ENCODE data around the gene SOCS7.
A peak's percentile ranks its signal among the peaks of the same experiment; 100 is the strongest.

The SOCS7 gene, protein sequence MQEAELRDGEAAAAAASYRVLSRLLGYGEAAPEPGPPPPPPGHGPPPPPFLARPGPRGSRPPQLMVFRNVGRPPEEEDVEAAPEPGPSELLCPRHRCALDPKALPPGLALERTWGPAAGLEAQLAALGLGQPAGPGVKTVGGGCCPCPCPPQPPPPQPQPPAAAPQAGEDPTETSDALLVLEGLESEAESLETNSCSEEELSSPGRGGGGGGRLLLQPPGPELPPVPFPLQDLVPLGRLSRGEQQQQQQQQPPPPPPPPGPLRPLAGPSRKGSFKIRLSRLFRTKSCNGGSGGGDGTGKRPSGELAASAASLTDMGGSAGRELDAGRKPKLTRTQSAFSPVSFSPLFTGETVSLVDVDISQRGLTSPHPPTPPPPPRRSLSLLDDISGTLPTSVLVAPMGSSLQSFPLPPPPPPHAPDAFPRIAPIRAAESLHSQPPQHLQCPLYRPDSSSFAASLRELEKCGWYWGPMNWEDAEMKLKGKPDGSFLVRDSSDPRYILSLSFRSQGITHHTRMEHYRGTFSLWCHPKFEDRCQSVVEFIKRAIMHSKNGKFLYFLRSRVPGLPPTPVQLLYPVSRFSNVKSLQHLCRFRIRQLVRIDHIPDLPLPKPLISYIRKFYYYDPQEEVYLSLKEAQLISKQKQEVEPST

DNA sequence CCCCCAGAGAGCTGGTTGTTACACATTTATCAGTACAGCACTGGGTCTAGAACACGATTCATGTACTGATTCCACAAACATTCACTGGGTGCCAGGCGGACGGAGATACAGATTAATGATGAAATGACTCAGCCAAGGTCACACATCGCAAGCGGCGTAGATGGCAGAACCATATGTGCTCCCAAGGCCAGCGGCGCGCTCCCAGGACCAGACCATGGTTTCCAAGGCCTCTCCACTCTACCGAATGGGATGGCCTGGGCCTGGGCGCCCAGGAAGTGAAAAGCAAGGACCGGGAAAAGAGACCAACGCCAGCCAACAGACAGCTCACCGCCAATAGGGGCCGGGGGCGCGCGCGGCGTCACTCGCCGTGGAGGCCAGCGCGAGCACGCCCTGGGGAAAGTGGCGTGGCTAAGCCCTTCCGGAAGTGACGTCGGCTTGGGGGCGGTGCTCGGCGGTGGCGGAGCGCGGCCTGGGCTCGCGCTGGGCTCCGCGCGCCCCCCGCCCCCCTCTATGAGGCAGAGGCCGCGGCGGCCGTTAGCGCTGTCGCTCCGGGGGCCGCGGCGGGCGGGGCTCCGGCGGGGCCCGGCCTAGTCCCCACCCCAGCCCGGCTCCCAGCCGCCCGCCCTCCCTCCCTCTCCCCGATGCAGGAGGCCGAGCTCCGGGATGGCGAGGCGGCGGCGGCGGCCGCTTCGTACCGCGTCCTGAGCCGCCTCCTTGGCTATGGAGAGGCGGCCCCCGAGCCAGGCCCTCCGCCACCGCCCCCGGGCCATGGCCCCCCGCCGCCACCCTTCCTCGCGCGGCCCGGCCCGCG lies at the start of gene SOCS7:
Gene SOCS7 (plus strand): TSS at position 433 of the 811 bp plus-strand sequence. CDS start 209 bp downstream, at position 642.
- DNase-seq: peak; percentile 92

GRCh38 chr17:38315497-38315896 lies 36.1 kb upstream of the SOCS7 start:
- DNase-seq: no peak

DNA sequence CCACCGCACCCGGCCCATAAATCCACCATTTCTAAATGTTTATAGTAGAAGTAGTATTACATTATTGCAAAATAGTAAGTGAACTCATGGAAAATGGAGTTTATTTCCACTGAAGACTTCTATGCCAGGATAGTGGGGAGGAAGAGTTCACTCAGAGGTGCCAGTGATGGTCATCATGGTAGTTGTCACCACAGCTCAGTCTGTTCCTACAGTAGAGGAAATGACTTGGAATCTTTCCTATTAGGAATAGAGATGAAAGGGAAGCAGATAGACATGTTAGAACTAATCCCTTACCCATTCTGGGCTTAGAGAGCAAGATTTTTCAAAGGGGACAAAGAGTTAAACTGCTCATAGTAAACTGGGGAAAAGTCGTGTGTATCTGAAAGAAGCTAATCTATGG lies 34.6 kb upstream of the SOCS7 start:
- DNase-seq: no peak

- DNase-seq: no peak
Observed at GRCh38 chr17:38320482-38320881, 31.2 kb upstream of the SOCS7 start.

GRCh38 chr17:38322156-38322779 lies 29.4 kb upstream of the SOCS7 start:
- DNase-seq: peak; percentile 16

DNA sequence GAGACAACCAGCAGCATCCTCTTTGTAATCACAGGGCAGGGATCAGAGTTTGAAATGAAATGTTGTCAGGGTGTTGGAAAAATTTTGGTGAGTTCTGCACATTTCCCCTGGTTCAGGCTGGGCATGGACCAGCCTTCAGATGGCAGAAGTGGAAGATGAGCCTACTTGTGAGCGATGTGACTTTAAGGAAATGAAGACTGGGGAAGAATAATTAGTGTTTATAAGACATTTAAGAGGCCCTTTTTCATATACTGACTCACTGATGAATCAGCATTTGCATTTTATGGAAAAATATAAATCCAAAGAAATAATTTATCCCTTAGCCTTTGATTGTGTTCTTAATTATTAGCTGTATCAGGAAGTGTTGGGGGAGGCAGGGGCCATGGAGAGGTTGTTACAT lies 28.7 kb upstream of the SOCS7 start:
- no peak for DNase-seq

DNA sequence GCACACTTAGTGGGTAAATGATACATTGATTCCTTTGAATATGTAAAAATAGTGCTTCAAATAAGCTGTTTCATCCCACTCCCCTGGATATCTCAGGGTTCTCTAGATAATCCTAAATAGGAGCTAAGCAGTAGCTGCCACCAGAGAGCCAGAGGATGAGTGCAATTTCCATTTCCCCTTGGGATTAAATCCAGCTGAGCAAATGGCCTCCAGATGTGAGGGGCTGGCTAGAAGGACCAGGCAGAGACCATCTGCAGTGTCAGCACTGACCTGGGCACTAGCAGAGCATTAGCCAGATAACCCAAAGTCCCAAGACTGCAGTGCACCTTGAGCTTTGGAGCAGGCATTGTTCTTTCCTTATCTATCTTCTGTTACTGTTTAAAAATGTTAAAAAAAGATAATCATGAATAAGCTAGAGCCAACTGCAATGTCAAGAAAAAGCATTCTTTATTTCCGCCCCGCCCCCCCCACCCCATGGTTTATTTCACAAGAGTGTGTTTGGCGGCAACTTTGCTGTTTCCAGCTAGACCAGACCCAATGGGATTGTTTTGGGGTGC lies 27.4 kb upstream of the SOCS7 start:
- DNase-seq: no peak

- DNase-seq: no peak
Observed at GRCh38 chr17:38324772-38325171, 26.9 kb upstream of the SOCS7 start.

DNA sequence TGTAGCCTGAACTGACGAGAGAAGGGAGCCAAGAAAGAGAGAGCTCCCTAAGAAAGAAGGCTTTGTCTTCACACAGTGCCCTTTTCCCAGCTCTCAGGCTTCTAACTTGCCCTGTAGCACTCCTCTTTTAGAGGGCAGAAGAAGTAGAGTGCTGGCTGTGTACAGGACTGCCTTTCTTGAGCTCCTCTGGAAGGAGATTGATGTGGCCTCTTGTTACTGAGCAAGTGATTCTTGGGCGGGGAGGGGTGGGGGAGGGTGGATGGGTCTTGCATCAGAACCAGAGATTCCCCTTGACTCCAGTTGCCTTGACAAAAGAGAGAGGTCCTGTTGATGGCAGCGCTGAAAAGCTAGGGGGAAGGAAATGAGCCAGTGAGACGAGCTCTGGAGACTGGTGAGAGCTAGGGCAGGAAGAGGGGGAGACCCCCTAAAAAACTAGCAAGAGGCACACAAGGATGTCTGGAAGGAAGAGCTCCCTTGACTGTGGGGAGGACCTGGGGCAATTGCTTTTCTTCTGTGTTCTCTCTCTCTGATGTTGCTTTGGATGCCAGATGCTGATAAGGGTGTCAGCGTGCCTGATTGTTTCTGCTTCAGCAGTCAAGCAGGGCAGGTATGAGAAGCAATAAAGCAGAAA lies 26.3 kb upstream of the SOCS7 start:
- DNase-seq: peak; percentile 45

- DNase-seq: peak; percentile 17
Observed at GRCh38 chr17:38326996-38327792, 24.4 kb upstream of the SOCS7 start.

- DNase-seq: no peak
Observed at GRCh38 chr17:38327936-38328335, 23.7 kb upstream of the SOCS7 start.

DNA sequence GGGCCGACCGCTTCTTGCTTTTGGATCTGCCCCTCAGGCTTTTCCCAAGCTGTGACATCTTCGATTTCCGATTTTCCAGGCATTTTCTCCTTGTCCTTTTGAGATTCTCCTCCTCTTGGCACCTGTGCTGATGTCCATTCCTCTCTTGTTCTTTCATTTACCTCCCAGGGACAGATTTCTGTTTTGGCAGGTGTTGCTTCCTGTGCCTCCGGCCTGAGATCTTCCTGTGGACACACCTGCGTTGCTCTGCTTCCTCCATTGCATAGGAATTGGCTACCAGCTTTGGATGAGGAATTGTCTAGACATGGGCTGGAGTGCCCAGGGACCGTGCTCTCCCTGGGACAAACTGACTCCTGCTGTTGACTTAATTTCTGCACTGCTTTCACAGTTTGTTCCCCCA lies 23.0 kb upstream of the SOCS7 start:
- DNase-seq: no peak

DNA sequence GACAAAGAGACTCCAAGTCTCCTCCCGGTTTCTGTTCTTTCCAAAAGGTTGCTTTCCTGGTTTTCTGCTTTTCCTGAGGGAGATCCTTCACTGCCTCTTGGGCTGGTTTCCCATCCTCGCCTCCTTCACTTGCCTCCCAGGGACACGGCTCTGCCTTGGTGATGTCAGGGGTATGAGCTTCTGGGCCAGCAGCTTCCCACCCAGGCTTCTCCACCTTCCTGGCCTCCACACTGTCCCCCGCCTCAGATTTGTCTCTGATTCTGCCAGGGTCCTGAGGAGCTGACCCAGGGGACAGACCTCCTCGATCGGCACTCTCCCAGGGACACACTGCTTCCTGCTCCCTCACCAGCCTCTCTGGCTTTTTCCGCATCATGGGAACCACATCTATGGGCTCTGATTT lies 22.4 kb upstream of the SOCS7 start:
- no peak for DNase-seq

DNA sequence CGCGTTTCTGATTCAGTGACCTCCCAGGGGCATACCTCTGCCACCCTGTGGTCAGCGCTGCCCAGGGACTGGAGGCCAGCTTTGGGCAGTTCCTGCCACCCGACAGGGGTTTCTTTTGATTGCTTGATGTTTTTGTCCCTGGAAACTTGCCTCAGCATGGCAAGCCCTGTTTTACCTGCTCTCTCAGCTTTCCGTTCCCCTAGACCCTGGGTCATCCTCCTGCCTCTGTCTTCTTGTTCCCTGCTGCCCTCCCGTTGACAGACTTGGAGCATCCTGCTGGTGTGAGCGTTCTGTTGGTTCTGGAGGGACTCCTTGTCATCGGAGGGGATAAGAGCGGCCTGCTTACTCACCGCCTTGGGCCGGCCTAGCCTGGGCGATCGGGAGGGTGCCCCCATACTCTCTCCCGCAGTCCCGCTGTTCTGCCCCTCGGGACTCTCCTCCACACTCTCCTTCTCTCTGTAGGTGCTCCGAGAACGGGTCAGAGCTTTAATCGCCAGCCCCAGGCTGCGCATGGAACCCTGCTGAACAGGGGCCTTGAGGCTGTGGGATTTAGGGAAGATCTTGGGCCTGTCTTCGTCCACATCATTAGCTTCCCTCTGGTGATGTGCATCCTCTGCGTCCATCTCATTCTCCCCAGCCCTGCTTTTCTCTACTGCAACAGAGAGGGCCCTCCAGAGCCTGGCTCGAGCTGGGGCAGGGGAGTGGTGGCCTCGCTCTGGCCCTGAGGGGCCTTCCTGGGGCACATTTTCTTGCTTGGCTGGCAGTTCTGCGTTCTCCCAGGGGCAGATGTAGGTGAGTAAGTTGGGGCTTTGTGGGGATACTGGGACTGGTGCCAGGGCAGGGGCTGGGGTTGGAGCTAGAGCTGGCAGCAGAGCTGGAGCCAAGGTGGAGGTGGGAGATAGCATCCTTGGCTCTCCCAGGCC lies 21.6 kb upstream of the SOCS7 start:
- no peak for DNase-seq

- no peak for DNase-seq
Observed at GRCh38 chr17:38330941-38331411, 20.7 kb upstream of the SOCS7 start.

DNA sequence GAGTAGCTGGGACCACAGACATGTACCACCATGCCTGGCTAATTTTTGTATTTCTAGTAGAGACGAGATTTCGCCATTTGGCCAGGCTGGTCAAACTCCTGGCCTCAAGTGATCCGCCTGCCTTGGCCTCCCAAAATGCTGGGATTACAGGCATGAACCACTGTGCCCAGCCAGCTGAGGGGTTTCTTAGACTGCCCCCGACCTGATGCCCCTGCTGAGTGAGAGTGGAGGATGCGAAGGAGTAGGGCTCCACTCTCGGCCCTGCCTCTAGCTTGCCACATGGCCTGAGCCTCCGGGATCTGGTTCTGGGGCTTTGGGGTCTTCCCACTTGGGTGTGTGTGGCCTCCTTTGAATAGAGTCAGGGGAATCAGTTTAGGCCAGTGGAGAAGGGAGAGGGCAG lies 18.9 kb upstream of the SOCS7 start:
- no peak for DNase-seq

DNA sequence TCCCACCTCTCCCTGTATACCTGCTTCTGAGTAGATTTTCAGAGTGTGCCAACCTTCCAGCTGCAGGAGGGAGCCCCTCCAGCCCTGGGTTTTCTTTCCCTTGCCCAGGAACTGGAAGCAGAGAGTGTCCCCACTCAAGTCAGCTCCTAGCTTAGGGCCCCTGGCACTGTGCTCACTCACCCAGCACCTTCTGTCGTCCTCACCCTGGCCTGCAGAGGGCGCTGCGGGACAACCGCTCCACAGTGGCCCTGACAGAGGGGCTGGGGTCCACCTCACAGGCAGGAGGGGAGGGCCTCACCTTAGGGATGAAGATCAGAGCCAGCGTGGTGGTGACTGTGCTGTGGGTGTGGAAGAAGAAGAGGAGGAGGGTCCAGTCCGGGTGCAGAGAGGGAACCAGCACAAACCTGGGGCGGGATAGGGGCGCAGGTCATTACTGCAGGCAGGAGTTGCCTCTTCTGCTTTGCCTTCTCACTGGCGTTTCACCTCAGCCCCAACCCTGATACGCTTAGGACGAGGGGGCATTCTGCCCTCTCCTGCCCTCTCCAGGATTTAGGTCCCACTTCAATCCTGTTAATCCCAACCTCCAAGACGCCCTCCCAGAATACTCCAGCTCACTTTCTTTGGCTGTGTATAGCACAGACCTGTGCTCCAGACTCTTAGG lies 17.9 kb upstream of the SOCS7 start:
- DNase-seq: no peak

DNA sequence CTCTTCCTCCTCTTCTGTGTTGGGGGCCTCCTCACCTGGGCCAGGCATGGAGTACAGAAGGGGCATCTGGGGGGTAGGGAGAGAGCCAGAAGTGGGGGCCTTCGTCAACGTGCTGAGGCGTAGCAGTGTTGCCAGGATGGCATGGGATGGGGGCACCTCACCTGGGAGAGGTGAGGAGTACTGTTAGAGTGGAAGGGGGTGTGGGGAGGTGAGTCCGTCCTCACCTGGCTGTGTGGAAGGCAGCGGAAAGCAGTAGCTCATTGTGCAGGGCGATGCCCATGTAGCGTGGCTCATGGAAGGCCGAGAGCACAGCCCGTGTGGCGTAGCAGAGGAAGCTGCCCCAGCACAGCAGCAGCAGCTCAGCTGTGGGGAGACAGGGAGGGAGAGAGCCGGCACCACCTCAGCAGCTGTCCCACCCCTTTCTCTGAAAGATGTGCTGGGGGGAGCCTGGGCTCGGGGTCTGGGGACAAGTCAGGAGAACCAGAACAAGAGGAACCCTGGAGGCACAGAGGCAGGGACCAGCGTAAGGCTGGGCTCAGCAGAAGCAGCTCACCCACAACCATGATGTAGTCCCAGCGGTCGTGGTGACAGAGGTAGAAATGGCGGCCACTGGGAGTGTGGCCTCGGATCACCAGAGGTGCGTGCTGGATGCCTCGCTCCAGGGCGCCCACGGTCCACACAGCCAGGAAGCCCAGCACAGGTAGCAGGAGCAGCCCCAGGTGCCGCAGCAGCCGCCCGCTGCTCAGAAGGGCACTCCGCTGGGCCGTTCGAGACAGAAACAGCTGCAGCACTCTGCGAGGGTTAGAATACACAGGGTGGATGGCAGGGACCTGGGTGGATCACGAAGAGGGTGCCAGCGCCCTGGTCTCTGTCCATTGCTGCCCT lies 16.9 kb upstream of the SOCS7 start:
- no peak for DNase-seq

DNA sequence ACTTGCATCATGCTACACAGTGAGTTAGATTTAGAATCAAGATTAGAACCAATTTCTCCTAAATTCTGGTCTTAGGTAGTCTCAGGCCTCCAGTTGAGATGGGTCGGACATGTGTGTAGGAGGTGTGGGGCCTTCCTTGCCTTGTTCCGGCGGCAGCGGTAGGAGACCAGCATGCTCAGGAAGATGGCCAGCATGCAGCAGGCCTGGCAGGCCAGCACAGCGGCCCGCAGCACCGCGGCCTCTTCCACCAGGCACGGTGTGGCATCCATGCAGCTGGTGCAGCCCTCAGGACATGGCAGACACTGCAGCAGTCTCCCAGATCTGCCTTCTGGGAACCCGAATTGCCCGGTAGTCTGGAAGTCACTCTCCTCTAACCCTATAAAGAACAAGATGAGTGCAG lies 14.8 kb upstream of the SOCS7 start:
- no peak for DNase-seq
